KMS-11 (cell line): Measurements from ENCODE around the gene MYO16.

ENCODE experiments used
- H2AFZ ChIP-seq: fragments of 200-600 bp; sonication (generic); 2 replicates; pipeline ENCODE4 v1.6.1; 2016; ENCODE audit warnings: antibody characterized with exemption, mixed run types, low read depth
- H3K27ac ChIP-seq: fragments of 200-600 bp; sonication (generic); 2 replicates; pipeline ENCODE4 v1.6.1; 2016; ENCODE audit warnings: mild to moderate bottlenecking, mixed run types
- H3K27me3 ChIP-seq: fragments of 200-600 bp; sonication (generic); 2 replicates; pipeline ENCODE4 v1.6.1; 2017; ENCODE audit warnings: mild to moderate bottlenecking, low read depth, mixed run types, moderate library complexity; ENCODE audit not compliant: insufficient read depth
- H3K36me3 ChIP-seq: fragments of 200-600 bp; sonication (generic); 2 replicates; pipeline ENCODE4 v1.6.1; 2017; ENCODE audit warnings: mild to moderate bottlenecking, mixed run types; ENCODE audit not compliant: insufficient read depth
- H3K4me1 ChIP-seq: fragments of 200-600 bp; sonication (generic); 2 replicates; pipeline ENCODE4 v1.6.1; 2016; ENCODE audit warnings: mild to moderate bottlenecking, low read depth, mixed run types; ENCODE audit not compliant: poor library complexity, severe bottlenecking
- H3K4me2 ChIP-seq: fragments of 200-600 bp; sonication (generic); 2 replicates; pipeline ENCODE4 v1.7.0; 2016; ENCODE audit warnings: mild to moderate bottlenecking, mixed run types
- H3K4me3 ChIP-seq: fragments of 200-600 bp; sonication (generic); IDR thresholded peaks from 2 replicates; pipeline ENCODE4 v1.6.1; 2017; ENCODE audit warnings: low read depth, low read length, mixed read lengths; ENCODE audit not compliant: insufficient read depth
- H3K79me2 ChIP-seq: fragments of 200-600 bp; sonication (generic); 2 replicates; pipeline ENCODE4 v1.6.1; 2016; ENCODE audit warnings: low read depth, mixed run types; ENCODE audit not compliant: insufficient read depth
- H3K9ac ChIP-seq: fragments of 200-600 bp; sonication (generic); 2 replicates; pipeline ENCODE4 v1.6.1; 2016; ENCODE audit warnings: mild to moderate bottlenecking, mixed run types
- H4K20me1 ChIP-seq: fragments of 200-600 bp; sonication (generic); 2 replicates; pipeline ENCODE4 v1.6.1; 2016; ENCODE audit warnings: mild to moderate bottlenecking, mixed run types; ENCODE audit not compliant: insufficient read depth
- TF ChIP-seq, protein P1 (sequence below): fragments of 200-600 bp; sonication (generic); conservative IDR thresholded peaks from 2 replicates; pipeline ENCODE4 v1.6.1; 2017; ENCODE audit warnings: low read depth, mild to moderate bottlenecking, antibody characterized with exemption, low read length, moderate library complexity, mixed read lengths

Gene MYO16

DNA sequence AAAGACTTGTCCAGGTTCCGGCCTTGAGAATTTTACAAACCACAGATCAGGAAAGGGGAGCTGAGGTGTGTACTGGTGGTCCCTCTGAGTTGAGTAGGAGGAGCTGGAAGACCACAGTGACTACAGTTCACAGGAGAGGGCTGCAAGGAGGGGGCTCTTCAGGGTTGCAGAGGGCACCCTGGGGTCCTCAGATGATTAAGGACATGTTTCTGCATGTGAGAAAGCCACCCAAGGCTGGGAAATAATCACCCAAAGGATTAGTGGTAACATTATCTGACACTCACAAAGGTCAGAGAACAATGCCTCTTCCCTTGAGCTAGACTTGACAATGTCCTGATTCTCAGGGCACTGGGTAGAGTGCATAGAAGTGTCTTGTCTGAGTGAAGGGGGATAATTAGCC, 616.6 kb downstream of the MYO16 start:
- peaks cover 16% of the 10 kb centered on the region for H3K4me1 ChIP-seq
- TF ChIP-seq, protein P1, sequence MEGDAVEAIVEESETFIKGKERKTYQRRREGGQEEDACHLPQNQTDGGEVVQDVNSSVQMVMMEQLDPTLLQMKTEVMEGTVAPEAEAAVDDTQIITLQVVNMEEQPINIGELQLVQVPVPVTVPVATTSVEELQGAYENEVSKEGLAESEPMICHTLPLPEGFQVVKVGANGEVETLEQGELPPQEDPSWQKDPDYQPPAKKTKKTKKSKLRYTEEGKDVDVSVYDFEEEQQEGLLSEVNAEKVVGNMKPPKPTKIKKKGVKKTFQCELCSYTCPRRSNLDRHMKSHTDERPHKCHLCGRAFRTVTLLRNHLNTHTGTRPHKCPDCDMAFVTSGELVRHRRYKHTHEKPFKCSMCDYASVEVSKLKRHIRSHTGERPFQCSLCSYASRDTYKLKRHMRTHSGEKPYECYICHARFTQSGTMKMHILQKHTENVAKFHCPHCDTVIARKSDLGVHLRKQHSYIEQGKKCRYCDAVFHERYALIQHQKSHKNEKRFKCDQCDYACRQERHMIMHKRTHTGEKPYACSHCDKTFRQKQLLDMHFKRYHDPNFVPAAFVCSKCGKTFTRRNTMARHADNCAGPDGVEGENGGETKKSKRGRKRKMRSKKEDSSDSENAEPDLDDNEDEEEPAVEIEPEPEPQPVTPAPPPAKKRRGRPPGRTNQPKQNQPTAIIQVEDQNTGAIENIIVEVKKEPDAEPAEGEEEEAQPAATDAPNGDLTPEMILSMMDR, result no peak
- no peak overlapping the region for H3K27ac ChIP-seq
- no peak overlapping the region for H2AFZ ChIP-seq
- no peak overlapping the region for H3K4me2 ChIP-seq
- no peaks in the 10 kb centered on the region for H3K79me2 ChIP-seq
- no peaks in the 10 kb centered on the region for H3K27me3 ChIP-seq
- H3K9ac ChIP-seq, result no peak overlapping the region
- H3K4me3 ChIP-seq, result no peak overlapping the region
- H4K20me1 ChIP-seq, result no peaks in the 10 kb centered on the region
- H3K36me3 ChIP-seq, result no peaks in the 10 kb centered on the region

DNA sequence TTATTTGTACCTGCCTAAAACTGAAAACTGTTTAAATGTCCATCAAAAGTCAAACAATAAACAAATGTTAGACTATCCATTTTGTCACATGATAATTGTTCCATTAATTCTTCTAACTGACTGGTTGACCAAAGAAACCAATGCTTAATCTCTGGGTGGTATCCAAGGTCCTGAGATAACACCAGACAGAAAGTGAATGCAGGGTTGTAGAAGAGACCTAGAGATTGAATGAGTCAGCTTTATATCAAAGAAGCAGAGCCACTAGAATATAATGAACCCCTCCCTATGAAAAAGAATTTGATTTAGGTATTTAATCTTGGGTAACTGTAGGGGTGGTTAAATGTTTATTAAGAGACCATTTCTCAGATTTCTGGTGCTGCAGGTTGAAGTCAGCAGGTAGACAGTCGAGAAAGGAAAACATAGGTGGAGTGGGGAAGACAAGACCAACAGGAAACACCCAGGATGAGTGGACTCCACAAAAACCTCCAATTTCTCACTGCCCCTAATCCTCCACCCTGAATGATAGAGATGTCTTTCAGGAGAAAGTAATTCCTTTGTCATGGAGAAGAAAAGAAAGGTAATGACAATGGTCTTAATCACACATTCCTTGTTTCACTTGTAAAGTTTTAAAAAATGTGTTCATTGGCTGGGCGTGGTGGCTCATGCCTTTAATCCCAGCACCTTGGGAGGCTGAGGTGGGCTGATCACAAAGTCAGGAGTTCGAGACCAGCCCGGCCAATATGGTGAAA, 620.5 kb downstream of the MYO16 start:
- Histone ChIP-seq H3K4me3 (no peak overlapping the region), H2AFZ (no peak overlapping the region), H3K9ac (no peak overlapping the region), H3K4me2 (no peak overlapping the region), H4K20me1 (no peaks in the 10 kb centered on the region), H3K4me1 (peaks cover 11% of the 10 kb centered on the region), H3K27me3 (no peaks in the 10 kb centered on the region), H3K27ac (no peak overlapping the region), H3K36me3 (no peaks in the 10 kb centered on the region), H3K79me2 (no peaks in the 10 kb centered on the region)
- TF ChIP-seq, protein P1, result no peak

DNA sequence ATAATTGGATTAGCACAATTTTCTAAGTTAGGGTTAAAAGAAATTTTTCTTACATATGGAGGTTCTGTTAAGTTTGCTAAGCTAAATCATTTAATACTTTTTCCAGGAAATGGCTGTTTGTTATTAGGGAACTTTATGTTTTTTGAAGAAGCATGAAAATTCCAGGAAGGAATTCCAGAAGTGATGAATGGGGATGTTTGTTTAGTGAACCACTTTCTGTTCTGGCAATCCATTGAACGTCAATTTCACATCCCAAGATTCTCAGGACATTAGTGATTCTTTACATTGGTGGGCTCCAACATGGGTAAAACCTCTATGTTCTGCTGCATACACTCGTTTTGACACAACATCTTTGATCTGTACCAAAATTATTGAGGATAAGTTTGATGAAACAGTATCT, 622.5 kb downstream of the MYO16 start:
- TF ChIP-seq, protein P1, result no peak
- Histone ChIP-seq H3K27me3 (no peaks in the 10 kb centered on the region), H3K36me3 (no peaks in the 10 kb centered on the region), H3K79me2 (no peaks in the 10 kb centered on the region), H3K4me3 (no peak overlapping the region), H3K4me2 (no peak overlapping the region), H3K9ac (no peak overlapping the region), H2AFZ (no peak overlapping the region), H4K20me1 (no peaks in the 10 kb centered on the region), H3K27ac (no peak overlapping the region), H3K4me1 (peaks cover 21% of the 10 kb centered on the region)

DNA sequence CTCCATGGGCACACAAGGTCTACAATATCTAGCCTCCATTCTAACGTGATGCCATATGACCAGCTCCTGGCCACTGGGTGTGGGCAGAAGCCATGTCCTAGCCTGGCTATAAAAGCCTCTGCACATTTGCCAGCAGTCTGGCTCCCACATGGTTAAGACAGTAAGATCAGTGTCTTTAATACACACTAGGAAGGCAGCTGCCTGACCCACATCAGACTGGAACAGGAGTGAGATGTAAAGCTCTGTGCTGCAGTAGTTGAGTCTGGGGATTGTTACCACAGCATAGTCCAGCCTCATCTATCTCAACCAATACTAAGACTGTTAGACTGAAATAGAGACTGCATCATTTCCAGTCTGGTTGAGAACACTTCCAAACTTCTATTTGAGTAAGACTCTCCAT, 623.9 kb downstream of the MYO16 start:
- Histone ChIP-seq H2AFZ (no peak overlapping the region), H4K20me1 (no peaks in the 10 kb centered on the region), H3K36me3 (no peaks in the 10 kb centered on the region), H3K27me3 (no peaks in the 10 kb centered on the region), H3K4me1 (peaks cover 21% of the 10 kb centered on the region), H3K79me2 (no peaks in the 10 kb centered on the region), H3K4me2 (no peak overlapping the region), H3K9ac (no peak overlapping the region), H3K4me3 (no peak overlapping the region), H3K27ac (no peak overlapping the region)
- TF ChIP-seq, protein P1, result no peak
